ENCODE results near the gene EDC3. TPM values are rescaled to one million over a fixed set of nuclear protein-coding genes. Genes with fewer than 3 reads are reported as not detected.
A peak's percentile ranks its signal among the peaks of the same experiment; 100 is the strongest.

The EDC3 gene
- polyA plus RNA-seq, 4 donors: 13.5 to 29.2 (median 21.2) TPM

GRCh38 chr15:74611341-74611740, 84.5 kb downstream of the EDC3 start:
- Histone ChIP-seq H3K9me3 (ENCODE audit: control insufficient read depth in 2 of 2, insufficient read depth in 1 of 2, low read depth in 1 of 2, low read length in 1 of 2) (no peaks in the 10 kb centered on the region), H3K4me1 (ENCODE audit: control insufficient read depth in 3 of 3, insufficient read depth in 2 of 3, low read depth in 1 of 3, low read length in 2 of 3) (peaks cover 0 to 22% (median 0%) of the 10 kb centered on the region in 3 donors), H3K27ac (ENCODE audit: low read depth in 1 of 3, low read length in 2 of 3) (no peak overlapping the region), H3K27me3 (ENCODE audit: control insufficient read depth in 3 of 3, insufficient read depth in 3 of 3, low read length in 3 of 3) (no peaks in the 10 kb centered on the region), H3K4me3 (ENCODE audit: low read depth in 1 of 3, low read length in 3 of 3) (no peak overlapping the region), H3K36me3 (ENCODE audit: control insufficient read depth in 3 of 3, insufficient read depth in 2 of 3, low read depth in 1 of 3, low read length in 3 of 3) (peaks cover 0 to 13% (median 0%) of the 10 kb centered on the region in 3 donors)
- FAIRE-seq (no peak), DNase-seq (no peak)
- 87 to 93% (median 87%) methylated on average over 11 of the region's 11 CpGs for WGBS, 3 donors

GRCh38 chr15:74610302-74610951, 85.4 kb downstream of the EDC3 start:
- WGBS, 3 donors: 47 to 62% (median 61%) methylated on average over 7 of the region's 7 CpGs
- FAIRE-seq (no peak), DNase-seq (peak in 1 of 2 donors; percentile 32)

GRCh38 chr15:74609938-74610301, 85.9 kb downstream of the EDC3 start:
- no peaks in the 10 kb centered on the region for H3K27me3 ChIP-seq (ENCODE audit: control insufficient read depth in 3 of 3, insufficient read depth in 3 of 3, low read length in 3 of 3)
- FAIRE-seq (no peak), DNase-seq (no peak)
- 74 to 81% (median 76%) methylated on average over 3 of the region's 3 CpGs for WGBS, 3 donors
- peaks cover 0 to 20% (median 0%) of the 10 kb centered on the region in 3 donors for H3K4me1 ChIP-seq (ENCODE audit: control insufficient read depth in 3 of 3, insufficient read depth in 2 of 3, low read depth in 1 of 3, low read length in 2 of 3)
- H3K9me3 ChIP-seq (ENCODE audit: control insufficient read depth in 2 of 2, insufficient read depth in 1 of 2, low read depth in 1 of 2, low read length in 1 of 2): no peaks in the 10 kb centered on the region
- no peak overlapping the region for H3K27ac ChIP-seq (ENCODE audit: low read depth in 1 of 3, low read length in 2 of 3)
- no peak overlapping the region for H3K4me3 ChIP-seq (ENCODE audit: low read depth in 1 of 3, low read length in 3 of 3)
- H3K36me3 ChIP-seq (ENCODE audit: control insufficient read depth in 3 of 3, insufficient read depth in 2 of 3, low read depth in 1 of 3, low read length in 3 of 3): peaks cover 0 to 11% (median 0%) of the 10 kb centered on the region in 3 donors

More at GRCh38 chr15:74610302-74610951, 85.4 kb downstream of the EDC3 start:
- Histone ChIP-seq H3K4me3 (ENCODE audit: low read depth in 1 of 3, low read length in 3 of 3) (no peak overlapping the region), H3K27ac (ENCODE audit: low read depth in 1 of 3, low read length in 2 of 3) (no peak overlapping the region), H3K9me3 (ENCODE audit: control insufficient read depth in 2 of 2, insufficient read depth in 1 of 2, low read depth in 1 of 2, low read length in 1 of 2) (no peaks in the 10 kb centered on the region), H3K4me1 (ENCODE audit: control insufficient read depth in 3 of 3, insufficient read depth in 2 of 3, low read depth in 1 of 3, low read length in 2 of 3) (peaks cover 0 to 22% (median 0%) of the 10 kb centered on the region in 3 donors), H3K27me3 (ENCODE audit: control insufficient read depth in 3 of 3, insufficient read depth in 3 of 3, low read length in 3 of 3) (no peaks in the 10 kb centered on the region), H3K36me3 (ENCODE audit: control insufficient read depth in 3 of 3, insufficient read depth in 2 of 3, low read depth in 1 of 3, low read length in 3 of 3) (peaks cover 0 to 11% (median 0%) of the 10 kb centered on the region in 3 donors)

GRCh38 chr15:74608786-74609185, 87.0 kb downstream of the EDC3 start:
- Histone ChIP-seq H3K36me3 (ENCODE audit: control insufficient read depth in 3 of 3, insufficient read depth in 2 of 3, low read depth in 1 of 3, low read length in 3 of 3) (peaks cover 0 to 9% (median 0%) of the 10 kb centered on the region in 3 donors), H3K27me3 (ENCODE audit: control insufficient read depth in 3 of 3, insufficient read depth in 3 of 3, low read length in 3 of 3) (no peaks in the 10 kb centered on the region), H3K4me1 (ENCODE audit: control insufficient read depth in 3 of 3, insufficient read depth in 2 of 3, low read depth in 1 of 3, low read length in 2 of 3) (peaks cover 0 to 13% (median 0%) of the 10 kb centered on the region in 3 donors), H3K27ac (ENCODE audit: low read depth in 1 of 3, low read length in 2 of 3) (no peak overlapping the region), H3K4me3 (ENCODE audit: low read depth in 1 of 3, low read length in 3 of 3) (no peak overlapping the region), H3K9me3 (ENCODE audit: control insufficient read depth in 2 of 2, insufficient read depth in 1 of 2, low read depth in 1 of 2, low read length in 1 of 2) (no peaks in the 10 kb centered on the region)
- FAIRE-seq (no peak), DNase-seq (no peak)
- 46 to 74% (median 48%) methylated on average over 3 of the region's 3 CpGs for WGBS, 3 donors

- no peak overlapping the region for H3K27ac ChIP-seq (ENCODE audit: low read depth in 1 of 3, low read length in 2 of 3)
- DNase-seq (no peak), FAIRE-seq (no peak)
- H3K4me3 ChIP-seq (ENCODE audit: low read depth in 1 of 3, low read length in 3 of 3): no peak overlapping the region
- H3K27me3 ChIP-seq (ENCODE audit: control insufficient read depth in 3 of 3, insufficient read depth in 3 of 3, low read length in 3 of 3): no peaks in the 10 kb centered on the region
- H3K9me3 ChIP-seq (ENCODE audit: control insufficient read depth in 2 of 2, insufficient read depth in 1 of 2, low read depth in 1 of 2, low read length in 1 of 2): no peaks in the 10 kb centered on the region
- peaks cover 0 to 14% (median 0%) of the 10 kb centered on the region in 3 donors for H3K36me3 ChIP-seq (ENCODE audit: control insufficient read depth in 3 of 3, insufficient read depth in 2 of 3, low read depth in 1 of 3, low read length in 3 of 3)
- WGBS, 3 donors: 57 to 78% (median 65%) methylated on average over 1 of the region's 1 CpG
- H3K4me1 ChIP-seq (ENCODE audit: control insufficient read depth in 3 of 3, insufficient read depth in 2 of 3, low read depth in 1 of 3, low read length in 2 of 3): peaks cover 0 to 12% (median 0%) of the 10 kb centered on the region in 3 donors
Measured at GRCh38 chr15:74605795-74606150, 90.1 kb downstream of the EDC3 start.

GRCh38 chr15:74604983-74605794, 90.6 kb downstream of the EDC3 start:
- WGBS, 3 donors: 56 to 73% (median 63%) methylated on average over 12 of the region's 12 CpGs
- no peak overlapping the region for H3K27ac ChIP-seq (ENCODE audit: low read depth in 1 of 3, low read length in 2 of 3)
- no peaks in the 10 kb centered on the region for H3K9me3 ChIP-seq (ENCODE audit: control insufficient read depth in 2 of 2, insufficient read depth in 1 of 2, low read depth in 1 of 2, low read length in 1 of 2)
- H3K4me3 ChIP-seq (ENCODE audit: low read depth in 1 of 3, low read length in 3 of 3): no peak overlapping the region
- peaks cover 0 to 14% (median 0%) of the 10 kb centered on the region in 3 donors for H3K36me3 ChIP-seq (ENCODE audit: control insufficient read depth in 3 of 3, insufficient read depth in 2 of 3, low read depth in 1 of 3, low read length in 3 of 3)
- H3K27me3 ChIP-seq (ENCODE audit: control insufficient read depth in 3 of 3, insufficient read depth in 3 of 3, low read length in 3 of 3): no peaks in the 10 kb centered on the region
- FAIRE-seq: no peak
- DNase-seq: no peak
- H3K4me1 ChIP-seq (ENCODE audit: control insufficient read depth in 3 of 3, insufficient read depth in 2 of 3, low read depth in 1 of 3, low read length in 2 of 3): peaks cover 0 to 6% (median 0%) of the 10 kb centered on the region in 3 donors

GRCh38 chr15:74603789-74604705, 91.8 kb downstream of the EDC3 start:
- no peaks in the 10 kb centered on the region for H3K27me3 ChIP-seq (ENCODE audit: control insufficient read depth in 3 of 3, insufficient read depth in 3 of 3, low read length in 3 of 3)
- no peak for FAIRE-seq
- H3K27ac ChIP-seq (ENCODE audit: low read depth in 1 of 3, low read length in 2 of 3): no peak overlapping the region
- H3K9me3 ChIP-seq (ENCODE audit: control insufficient read depth in 2 of 2, insufficient read depth in 1 of 2, low read depth in 1 of 2, low read length in 1 of 2): no peaks in the 10 kb centered on the region
- H3K36me3 ChIP-seq (ENCODE audit: control insufficient read depth in 3 of 3, insufficient read depth in 2 of 3, low read depth in 1 of 3, low read length in 3 of 3): peaks cover 0 to 11% (median 0%) of the 10 kb centered on the region in 3 donors
- DNase-seq: no peak
- no peak overlapping the region for H3K4me3 ChIP-seq (ENCODE audit: low read depth in 1 of 3, low read length in 3 of 3)
- H3K4me1 ChIP-seq (ENCODE audit: control insufficient read depth in 3 of 3, insufficient read depth in 2 of 3, low read depth in 1 of 3, low read length in 2 of 3): peaks cover 3 to 8% (median 6%) of the 10 kb centered on the region in 3 donors
- WGBS, 3 donors: 59 to 81% (median 77%) methylated on average over 11 of the region's 11 CpGs

All from small intestine (tissue), 7 donors.